HL-60/S4 treated with phorbol 12-myristate 13-acetate at 8.2 ng/mL for 4 days and 3 days (cell line): ENCODE data around the gene SSB.
"Not testable (repeated sequence)": the region's sequence is repeated elsewhere in the genome, so short reads cannot be mapped to it uniquely, and the experiment has no call there.

Experiments
- in situ Hi-C: fragments of 300-500 bp; cut with MboI; formaldehyde crosslinking; loops from 2 replicates; pipeline ENCODE4 v1.15.0; 2022; ENCODE audit warnings: low sequenced_read_pairs

Gene SSB

DNA sequence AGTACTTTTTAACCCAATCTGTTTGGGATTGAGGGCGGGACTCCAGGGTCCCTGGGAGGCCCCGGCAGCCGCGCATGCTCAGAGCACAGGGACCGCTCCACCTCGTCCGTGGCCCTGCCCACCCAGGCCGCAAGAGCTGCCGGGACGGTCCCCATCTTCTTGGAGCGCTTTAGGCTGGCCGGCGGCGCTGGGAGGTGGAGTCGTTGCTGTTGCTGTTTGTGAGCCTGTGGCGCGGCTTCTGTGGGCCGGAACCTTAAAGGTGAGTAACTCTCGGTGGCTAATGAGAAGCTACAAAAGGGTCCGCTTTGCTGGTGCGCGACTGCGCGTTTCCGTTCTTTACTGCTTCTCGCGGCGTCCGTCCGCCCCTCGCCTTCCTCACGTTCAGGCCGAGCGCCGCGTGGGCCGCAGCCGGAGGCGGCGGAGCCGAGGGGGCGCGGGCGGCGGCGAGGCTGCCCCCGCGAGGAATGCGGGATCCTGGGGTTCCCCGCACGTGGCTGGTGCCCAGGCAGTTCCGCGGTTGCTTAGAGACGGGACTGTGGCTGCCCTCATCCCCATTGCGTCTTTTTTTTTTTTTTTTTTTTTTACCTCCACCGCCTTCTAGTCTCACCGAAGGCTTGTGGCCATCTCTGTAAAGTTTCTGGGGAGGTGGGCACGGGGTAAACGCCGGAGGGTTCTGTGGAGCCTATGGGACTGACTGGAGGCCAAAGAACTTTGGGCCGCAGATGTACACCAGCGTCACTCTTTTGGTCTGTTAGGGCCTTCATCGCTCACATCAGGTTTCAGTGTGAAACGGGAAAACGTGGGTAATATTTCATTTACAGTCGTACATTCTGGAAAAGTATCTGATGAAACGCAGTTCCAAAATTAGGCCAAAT is at the start of gene SSB:
Gene SSB (plus strand): TSS at position 154 of the 875 bp plus-strand sequence. CDS start 2,090 bp downstream, outside the sequence.
- in situ Hi-C loops = no loop called here

DNA sequence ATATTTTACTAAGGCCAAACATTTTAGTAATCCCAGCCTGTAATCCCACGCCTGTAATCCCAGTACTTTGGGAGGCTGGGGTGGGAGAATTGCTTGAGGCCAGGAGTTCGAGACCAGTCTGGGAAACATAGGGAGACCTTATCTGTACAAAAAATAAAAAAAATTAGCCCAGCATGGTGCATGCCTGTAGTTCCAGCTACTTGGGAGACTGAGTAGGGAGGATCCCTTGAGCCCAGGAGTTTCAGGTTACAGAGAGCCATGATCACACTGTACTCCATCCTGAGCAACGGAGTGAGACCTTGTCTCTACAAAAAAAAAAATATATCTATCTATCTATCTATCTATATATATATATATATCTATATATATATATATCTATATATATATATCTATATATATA is 45.9 kb upstream of the SSB start:
- in situ Hi-C loops = no loop called here

DNA sequence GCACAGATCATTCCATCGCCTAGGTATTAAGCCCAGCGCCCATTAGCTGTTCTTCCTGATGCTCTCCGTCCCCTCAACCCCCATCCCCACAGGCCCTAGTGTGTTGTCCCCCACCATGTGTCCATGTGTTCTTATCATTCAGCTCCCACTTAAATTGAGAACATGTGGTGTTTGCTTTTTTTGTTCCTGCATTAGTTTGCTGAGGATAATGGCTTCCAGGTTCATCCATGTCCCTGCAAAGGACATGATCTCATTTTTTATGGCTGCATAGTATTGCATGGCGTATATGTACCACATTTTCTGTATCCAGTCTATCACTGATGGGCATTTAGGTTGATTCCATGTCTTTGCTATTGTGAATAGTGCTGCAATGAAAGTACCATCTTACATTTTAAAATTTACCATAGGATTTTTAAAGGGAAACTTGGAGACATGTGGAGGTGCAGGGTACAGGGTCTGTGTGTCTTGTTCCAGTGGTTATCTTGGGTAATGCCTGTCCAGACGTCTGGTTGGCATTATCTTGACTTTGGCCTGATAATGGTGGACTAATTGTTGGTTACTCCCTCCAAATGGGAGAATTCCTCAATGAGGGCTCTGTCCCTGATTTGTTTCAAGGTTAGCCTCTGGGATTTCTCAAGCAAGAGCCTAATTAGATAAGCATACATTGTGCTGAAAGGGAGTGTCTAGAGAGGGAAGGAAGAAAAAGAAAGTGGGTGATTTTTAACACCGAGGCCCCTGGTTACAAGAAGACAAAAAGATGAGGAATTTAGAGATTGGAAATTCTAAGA is 43.4 kb upstream of the SSB start:
- in situ Hi-C loops = no loop called here

DNA sequence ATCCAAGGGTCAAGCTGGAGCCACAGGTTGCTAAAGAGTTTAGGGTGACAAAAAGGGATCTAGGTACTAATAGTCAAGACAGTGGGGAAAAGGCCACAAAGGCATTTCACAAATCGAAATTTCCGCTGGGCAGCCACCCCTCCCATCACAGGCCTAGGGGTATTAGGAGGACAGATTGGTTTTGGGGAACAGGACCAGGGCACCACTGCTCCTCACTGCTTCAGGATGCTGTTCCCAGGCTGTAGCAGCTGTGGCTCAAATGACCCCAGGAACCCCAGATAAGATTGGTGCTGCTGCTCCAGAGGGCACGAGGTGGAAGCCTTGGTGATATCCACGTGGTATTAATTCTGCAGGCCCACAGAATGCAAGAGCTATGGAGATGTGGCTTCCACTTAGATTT is 42.3 kb upstream of the SSB start:
- in situ Hi-C loops = no loop called here

DNA sequence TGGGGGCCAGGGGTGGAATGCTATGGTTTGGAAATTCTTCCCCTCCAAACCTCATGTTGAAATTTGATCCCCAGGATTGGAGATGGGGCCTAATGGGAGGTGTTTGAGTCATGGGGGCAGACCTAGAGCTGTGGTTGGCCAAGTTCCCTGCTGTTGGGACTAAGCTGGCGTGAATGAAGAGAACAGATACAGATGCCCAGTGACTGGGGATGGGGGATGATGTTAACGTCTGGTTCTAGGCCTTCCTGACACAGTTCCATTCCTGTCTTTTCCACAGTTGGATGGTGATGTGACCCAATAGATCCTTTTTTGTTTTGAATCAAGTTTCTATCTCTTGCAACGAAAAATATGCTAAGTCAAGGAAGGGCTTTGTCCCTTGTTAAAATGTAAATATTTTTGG is 41.3 kb upstream of the SSB start:
- in situ Hi-C loops = no loop called here

DNA sequence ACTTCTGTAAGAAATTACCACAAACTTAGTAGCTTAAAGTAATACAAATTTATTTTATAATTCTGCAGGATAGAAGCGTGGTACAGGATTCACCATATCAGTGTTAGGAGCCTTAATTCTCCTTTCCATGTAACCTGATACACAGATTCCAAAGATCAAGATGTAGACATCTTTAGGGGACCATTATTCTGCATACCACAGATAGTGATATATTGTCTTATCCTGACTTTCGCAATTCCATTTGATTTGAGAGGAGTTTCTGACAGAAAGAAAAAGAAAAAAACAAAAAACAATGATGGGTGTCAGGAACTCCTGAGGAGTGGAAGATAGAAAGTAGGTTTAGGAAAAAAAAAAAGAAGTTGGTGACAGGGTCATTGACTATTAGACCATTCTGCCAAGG is 40.9 kb upstream of the SSB start:
- in situ Hi-C loops = no loop called here

DNA sequence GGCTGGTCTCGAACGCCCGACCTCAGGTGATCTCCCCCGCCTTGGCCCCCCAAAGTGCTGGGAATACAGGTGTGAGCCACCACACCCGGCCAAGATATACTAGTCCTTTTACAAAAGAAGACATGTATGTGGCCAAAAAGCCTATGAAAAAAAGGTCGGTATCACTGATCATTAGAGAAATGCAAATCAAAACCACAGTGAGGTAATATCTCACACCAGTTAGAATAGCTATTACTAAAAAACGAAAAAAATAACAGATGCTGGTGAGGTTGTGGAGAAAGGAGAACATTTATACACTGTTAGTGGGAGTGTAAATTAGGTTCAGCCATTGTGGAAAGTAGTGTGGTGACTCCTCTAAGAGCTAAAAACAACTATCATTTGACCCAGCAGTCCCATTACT is 38.7 kb upstream of the SSB start:
- in situ Hi-C loops = no loop called here

DNA sequence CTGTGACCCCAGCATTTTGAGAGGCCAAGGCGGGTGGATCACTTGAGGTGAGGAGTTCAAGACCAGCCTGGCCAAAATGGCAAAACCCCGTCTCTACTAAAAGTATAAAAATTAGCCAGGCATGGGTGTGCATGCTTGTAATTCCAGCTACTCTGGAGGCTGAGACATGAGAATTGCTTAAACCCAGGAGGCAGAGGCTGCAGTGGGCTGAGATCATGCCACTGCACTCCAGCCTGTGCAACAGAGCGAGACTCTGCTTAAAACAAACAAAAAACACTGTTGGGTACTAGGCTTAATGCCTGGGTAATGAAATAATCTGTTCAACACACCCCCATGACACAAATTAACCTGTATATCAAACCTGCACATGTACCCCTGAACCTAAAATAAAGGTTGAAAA is 37.9 kb upstream of the SSB start:
- in situ Hi-C loops = not testable (repeated sequence)

DNA sequence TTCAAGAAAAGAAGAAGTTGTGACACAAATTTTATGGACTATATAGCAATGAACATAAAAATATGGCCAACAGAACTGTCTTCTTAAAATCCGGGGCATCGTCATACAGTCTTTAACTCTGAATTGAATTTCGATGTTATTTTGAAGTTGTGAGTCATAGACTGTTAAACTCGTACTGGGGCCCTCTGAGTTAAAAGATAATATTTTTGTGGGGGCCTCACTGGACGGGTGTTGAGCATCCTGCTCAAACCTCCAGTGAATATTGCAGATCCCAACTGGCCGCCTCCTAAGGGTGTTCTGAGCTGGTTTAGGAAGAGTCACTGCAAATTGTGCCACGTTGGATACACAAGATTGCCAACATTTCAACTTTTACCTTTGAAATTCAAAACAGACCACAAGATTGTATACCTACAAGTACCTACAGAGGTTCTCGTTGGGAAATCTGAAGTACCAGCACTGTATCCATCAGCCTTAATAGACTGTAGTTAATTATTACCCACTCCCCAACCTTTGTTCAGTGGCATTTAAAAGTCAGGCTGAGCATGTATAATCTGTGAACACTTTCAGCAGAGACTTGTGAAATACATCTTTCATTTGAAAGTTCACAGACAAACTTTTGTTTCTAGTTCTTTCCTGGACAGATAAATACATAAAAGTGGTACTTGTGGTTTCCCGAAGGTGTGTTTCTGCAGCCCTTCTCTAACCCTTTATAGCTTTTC is 37.3 kb upstream of the SSB start:
- in situ Hi-C loops = no loop called here

DNA sequence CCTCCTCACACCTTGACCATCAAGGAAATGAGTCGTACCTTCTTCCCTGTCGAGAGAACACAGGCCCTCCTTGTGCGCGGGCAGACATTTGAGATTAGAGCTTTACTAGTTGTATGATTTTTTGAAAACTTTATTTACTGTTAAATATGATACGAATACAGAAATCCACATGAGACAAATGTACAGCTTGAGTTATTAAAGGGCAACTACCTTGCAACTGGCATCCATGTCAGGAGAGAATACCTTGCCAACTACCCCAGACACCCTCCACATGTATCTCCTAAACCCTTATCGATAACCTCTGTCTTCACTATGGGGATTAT is 36.7 kb upstream of the SSB start:
- in situ Hi-C loops = no loop called here

DNA sequence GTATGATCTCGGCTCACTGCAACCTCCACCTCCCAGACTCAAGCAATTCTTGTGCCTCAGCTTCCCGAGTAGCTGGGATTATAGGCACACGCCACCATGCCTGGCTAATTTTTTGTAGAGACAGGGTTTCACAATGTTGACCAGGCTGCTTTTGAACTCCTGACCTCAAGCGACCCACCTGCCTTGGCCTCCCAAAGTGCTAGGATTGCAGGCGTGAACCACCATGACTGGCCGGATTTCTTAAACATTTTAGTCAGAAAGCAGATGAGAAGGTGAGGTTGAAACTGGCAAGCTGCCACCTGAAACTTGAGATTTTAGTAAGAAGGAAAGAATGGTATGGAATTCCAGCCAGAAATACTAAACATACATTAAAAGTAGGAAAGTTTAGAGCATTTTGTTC is 33.1 kb upstream of the SSB start:
- in situ Hi-C loops = no loop called here

DNA sequence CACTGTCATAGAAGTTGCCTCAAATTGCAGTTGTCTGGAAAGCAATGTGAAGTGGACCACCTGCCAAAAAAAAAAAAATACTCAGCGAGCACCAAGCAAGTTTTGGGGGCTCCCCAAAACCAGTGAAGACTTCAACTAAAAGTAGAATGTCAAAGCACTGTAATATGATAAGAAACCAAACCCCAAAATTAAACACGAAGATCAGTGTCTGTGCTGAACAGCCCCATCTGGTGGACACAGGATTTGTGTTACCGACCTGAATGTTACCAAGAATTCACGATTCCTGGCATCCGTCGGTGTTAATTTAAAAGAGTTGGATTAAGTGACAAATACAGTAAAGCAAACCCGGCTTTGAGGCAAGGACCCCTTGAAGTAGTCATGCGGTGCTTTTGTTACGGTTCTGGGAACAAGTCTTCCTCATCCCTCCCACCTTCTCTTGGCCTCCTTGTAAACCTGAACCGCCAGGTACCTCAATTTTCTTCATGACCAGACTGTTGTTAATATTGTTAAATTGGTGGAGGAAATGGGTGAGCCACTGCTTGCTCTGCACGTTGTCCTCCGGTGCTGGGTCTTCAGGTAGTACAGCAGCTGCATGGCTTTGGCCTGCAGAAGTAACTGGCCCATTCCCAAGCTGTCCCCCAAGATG is 31.3 kb upstream of the SSB start:
- in situ Hi-C loops = no loop called here

DNA sequence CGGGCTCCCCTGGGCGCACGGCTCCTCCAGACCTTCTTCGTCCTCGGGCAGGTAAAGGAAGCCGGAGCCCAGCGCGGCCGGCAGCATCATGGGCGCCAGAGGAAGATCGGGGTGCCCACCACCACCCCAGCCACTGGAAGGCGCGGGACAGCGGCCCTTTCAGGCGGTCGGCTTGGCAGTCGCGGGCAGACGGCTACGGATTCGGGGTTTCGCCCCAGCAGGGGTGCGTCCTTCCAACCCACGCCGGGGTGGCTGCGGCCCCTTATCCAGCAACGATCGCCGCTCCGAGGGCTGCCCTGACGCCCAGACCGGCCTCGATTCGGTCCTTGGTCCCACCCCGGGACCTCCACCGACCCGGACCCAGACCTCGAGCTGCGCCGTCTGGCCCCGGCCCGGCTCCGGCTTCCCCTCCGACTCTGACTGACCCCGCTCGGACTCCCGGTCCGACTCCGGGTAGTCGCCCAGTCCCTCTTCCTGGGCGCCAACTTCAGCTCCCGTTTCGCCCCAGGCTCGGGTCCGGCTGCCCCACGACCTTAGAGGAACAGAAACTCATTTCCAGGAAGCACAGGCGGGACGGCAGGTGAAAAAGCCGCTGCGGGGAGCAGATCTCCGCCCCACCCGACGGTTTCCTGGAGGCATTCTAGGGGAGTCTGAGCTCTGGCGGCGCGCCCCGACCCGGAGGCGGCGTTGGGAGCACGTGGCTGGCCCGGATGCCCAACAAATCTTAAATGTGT is 30.2 kb upstream of the SSB start:
- in situ Hi-C loops = no loop called here

DNA sequence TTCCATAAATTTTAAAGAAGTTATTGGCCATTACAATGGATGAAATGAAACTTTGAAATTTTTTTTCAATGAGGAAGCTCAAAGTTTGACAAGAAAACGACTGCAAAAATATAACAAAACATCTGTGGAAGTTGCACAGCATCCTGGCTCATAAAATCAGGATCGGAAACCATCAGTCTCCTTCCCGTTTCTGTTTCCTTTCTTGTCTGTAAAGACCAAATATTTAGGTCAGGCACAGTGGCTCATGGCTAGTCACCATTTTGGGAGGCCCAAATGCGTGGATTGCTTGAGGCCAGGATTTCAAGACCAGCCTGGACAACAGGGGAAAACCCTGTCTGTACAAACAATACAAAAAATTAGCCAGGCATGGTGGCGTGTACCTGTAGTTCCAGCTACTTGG is 27.6 kb upstream of the SSB start:
- in situ Hi-C loops = no loop called here

DNA sequence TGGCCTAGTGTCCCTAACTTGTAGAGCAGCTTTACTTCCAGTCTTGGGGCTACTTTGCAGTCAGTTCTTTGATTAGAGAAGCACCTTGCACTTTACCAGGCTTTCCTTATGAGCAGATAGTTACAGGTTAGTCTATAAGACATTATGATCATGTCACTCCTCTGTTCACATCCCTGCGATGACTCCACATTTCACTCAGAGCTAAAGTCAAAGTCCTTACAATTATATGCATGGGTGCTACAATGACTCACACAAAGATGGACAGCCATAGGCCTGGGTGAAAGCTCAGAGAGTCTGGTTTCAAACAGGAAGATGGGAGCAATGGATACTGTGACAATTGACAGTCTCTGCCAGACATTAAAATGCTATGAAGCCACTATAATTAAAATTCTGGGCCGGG is 27.1 kb upstream of the SSB start:
- in situ Hi-C loops = no loop called here

DNA sequence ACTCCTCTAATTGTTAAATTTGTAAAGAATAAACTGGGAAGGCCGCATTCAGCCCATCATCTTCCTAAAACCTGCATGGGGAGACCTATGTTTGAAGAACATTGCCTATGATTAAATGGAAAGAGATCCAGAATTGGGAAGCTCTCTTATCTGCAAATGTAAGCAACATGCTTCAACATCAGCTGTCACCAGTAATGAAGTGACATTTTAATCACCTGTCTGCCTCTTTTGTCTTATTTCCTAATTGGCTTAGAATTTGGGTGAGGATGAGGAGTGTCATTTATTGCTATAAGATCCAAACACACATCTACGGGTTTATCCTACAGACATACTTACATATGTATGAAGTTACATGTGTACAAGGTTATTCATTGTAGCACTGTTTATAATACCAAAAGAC is 26.0 kb upstream of the SSB start:
- in situ Hi-C loops = no loop called here

DNA sequence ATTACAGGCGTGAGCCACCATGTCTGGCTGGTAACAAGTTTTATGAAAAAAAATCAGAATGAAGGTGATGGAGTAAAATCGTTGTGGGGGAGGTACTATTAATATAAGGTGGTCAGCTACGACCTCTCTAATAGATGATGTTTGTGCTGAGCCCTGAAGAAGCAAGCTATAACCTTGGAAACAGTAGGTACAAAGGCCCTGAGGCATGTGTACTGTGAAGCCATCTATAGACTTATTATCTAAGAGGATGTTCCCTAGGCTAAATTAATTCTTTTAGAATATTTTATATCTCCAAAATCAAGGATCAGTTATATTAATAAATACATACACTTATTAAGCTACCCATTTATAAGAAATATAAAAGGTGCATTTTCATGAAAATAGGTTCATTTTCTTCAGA is 23.3 kb upstream of the SSB start:
- in situ Hi-C loops = no loop called here

DNA sequence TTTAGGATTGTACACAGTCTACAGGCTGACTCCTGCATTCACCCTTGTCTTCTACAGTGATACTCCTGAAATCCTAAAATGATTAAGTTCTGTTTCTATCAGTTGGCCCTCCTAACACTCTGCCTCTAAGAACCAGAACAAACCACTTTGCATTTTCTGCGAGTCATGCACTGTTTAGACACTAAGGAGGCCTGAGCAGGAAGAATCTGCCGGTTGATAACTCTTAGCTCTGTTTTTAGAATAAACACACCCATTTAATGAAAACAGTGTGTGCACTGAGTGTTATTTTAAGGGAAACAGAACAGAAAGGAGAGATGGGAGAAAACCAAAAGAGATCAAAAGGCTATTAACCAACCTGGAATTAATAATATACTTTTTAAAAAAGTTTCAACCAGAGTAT is 22.9 kb upstream of the SSB start:
- in situ Hi-C loops = no loop called here

DNA sequence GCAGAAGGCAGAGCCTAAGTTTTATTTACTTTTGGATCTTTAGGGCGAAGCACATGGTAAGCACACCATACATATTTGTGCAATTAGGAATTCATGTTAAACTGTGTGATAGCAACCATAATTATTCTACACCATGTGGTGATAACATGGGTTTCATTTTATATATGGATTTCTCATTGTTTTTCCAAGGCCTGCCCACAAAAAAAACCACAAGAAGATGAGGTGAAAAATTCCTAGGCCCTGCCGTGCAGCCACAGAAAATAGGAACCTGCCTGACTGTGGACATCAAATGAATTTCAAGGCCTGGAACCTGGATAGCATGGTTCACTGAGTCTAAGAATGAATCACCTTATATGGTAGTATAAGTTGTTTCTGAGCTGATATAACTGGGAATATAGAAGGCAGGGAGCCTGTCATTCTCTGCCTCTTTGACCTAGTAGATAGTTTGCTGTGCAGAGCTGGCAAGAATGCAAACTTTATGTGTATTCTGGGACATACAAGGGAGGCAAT is 22.4 kb upstream of the SSB start:
- in situ Hi-C loops = no loop called here

DNA sequence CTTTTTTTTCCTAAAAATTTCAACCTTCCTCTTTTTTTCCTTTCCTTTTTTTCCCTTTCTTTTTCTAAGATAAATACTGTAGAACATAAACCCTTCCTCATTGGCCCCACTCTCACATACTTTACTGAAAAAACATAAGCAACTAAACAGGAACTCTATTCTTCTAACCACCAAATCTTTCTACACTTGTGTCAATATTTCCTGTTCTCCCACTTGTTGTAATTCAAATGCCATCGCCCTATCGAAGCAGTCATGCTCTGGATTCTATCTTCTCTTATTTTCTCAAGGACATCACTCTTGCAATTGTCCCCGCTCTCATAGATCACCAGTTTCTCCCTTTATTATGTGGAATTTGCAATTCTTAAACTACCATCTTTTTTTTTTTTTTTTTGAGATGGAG is 20.2 kb upstream of the SSB start:
- in situ Hi-C loops = no loop called here
